Large intestine (tissue), 3 donors: ENCODE data around the gene KLC1. TPM values are rescaled to one million over a fixed set of nuclear protein-coding genes. Genes with fewer than 3 reads are reported as not detected.

Experiments
- DNase-seq, 2 donors: peaks; one replicate each; pipeline versions ENCODE4 v3.0.0 to v3.0.0-alpha.2; 2013
- H3K27ac ChIP-seq: one replicate; pipeline ENCODE4 v1.5.1; 2013; ENCODE audit warnings: low read length
- H3K27me3 ChIP-seq: 2 replicates; pipeline ENCODE4 v1.6.1; 2013; ENCODE audit warnings: low read length; ENCODE audit not compliant: control insufficient read depth, insufficient read depth
- H3K36me3 ChIP-seq: 2 replicates; pipeline ENCODE4 v1.6.1; 2013; ENCODE audit warnings: low read length; ENCODE audit not compliant: control insufficient read depth, insufficient read depth
- H3K4me1 ChIP-seq: one replicate; pipeline ENCODE4 v1.6.1; 2013; ENCODE audit warnings: low read length; ENCODE audit not compliant: control insufficient read depth, insufficient read depth
- H3K4me3 ChIP-seq: one replicate; pipeline ENCODE4 v1.5.1; 2013; ENCODE audit warnings: low read length
- H3K9me3 ChIP-seq: one replicate; pipeline ENCODE4 v1.6.1; 2013; ENCODE audit warnings: mild to moderate bottlenecking, low read depth, low read length, moderate library complexity; ENCODE audit not compliant: control insufficient read depth
- WGBS: methylation state at CpG from one replicate; pipeline ENCODE4 v1.1.5; 2013; ENCODE audit warnings: low lambda C conversion rate; ENCODE audit not compliant: insufficient coverage; 5-methylcytosine and 5-hydroxymethylcytosine counted together
- polyA plus RNA-seq: library from polyadenylated mRNA; unstranded; fragments of 120-200 nt; gene quantifications from one replicate; pipeline ENCODE4 v1.2.1, GENCODE V29; 2013

The KLC1 gene
- polyA plus RNA-seq, 1 donor, result 115 TPM

DNA sequence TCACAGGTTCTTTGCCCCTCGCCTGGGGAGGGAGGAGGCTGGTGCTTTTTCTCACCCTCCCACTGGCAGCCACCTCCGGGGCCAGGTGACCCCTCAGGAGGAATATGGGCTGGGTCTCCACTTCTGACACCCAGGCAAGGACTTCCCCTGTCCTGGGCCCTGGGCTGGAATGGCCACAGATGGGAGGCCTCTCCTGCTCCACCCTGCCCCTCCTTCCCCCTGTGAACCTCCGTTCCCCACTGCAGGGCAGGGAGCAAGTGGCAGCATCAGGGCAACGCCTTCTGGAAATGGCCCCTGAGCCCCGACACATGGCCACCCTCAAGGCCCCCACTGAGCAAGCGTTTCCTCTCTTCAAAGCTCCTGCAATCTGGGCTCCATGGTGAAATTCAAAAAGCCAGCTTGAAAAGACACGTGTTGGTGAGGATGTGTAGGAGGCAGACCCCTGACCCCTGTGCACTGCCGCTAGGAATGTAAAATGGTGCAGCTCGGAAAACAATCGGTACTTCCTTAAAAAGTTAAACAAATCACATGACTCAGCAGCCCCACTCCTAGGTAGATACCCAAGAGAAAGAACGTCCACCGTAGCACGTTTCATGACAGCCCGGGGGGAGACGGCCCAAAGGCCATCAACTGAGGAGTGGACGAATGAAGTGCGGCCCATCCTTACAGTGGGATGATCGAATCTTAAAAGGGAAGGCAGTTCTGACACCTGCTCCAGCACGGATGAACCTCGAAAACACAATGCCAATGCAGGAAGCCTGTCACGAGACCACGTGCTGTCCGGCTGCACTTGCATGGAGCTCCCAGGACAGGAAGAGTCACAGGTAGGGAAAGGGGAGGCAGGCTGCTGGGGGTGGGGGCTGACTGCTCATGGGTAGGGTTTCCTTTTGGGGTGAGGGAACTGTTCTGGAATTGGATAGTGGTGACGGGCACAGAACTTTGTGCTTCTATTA, 74.7 kb downstream of the KLC1 start:
- Histone ChIP-seq H3K36me3 (peaks cover 81% of the 10 kb centered on the region), H3K9me3 (no peaks in the 10 kb centered on the region), H3K4me3 (no peak overlapping the region), H3K27ac (no peak overlapping the region), H3K4me1 (peaks cover 12% of the 10 kb centered on the region), H3K27me3 (no peaks in the 10 kb centered on the region)
- no CpG with 5 or more reads among the region's 24 CpGs for WGBS
- no peak for DNase-seq

DNA sequence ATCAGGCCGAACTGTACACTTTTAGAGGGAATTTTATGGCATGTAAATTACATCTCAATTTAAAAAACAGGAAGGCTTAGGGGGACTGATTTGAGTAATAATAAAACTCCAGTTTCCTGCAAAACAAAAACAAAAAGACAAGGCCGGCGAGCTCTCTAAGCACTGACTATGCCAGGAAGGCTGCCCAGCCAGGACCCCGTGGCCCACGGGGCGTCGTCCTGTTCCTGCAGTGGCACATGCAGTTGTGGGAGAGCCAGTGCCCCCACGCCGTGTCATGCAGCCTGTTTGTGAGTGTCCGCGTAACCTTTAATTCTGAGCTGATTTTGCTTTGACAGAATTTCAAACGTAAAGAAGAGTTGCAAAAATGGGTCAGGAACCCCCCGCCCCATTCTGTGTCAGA, 75.7 kb downstream of the KLC1 start:
- Histone ChIP-seq H3K4me3 (no peak overlapping the region), H3K4me1 (peaks cover 12% of the 10 kb centered on the region), H3K27me3 (no peaks in the 10 kb centered on the region), H3K9me3 (no peaks in the 10 kb centered on the region), H3K36me3 (peaks cover 78% of the 10 kb centered on the region), H3K27ac (no peak overlapping the region)
- 95% methylated on average over 4 of the region's 13 CpGs for WGBS
- DNase-seq, result no peak

DNA sequence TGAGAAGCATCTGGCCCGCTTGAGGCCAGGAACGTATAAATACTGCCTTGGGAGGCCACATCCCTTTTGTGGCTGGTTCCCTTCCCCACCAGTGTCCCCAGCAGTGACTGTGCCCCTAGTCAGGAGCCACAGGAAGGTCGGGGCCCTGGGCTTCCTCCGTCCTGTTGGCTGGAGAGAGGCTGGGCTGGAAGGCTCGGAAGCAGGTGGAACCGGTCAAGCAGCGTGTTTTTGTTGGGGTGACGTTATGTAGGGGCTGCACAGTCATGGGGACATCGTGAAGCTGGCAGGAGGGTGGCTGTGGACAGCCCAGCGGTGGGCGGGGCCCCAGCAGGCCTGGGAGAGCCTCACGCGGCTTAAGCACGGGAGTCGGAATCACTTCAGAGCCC, 76.1 kb downstream of the KLC1 start:
- no peak overlapping the region for H3K27ac ChIP-seq
- H3K36me3 ChIP-seq, result peaks cover 79% of the 10 kb centered on the region
- H3K9me3 ChIP-seq, result no peaks in the 10 kb centered on the region
- H3K4me1 ChIP-seq, result peaks cover 11% of the 10 kb centered on the region
- H3K27me3 ChIP-seq, result no peaks in the 10 kb centered on the region
- no peak overlapping the region for H3K4me3 ChIP-seq
- WGBS, result no CpG with 5 or more reads among the region's 15 CpGs
- DNase-seq, result no peak

DNA sequence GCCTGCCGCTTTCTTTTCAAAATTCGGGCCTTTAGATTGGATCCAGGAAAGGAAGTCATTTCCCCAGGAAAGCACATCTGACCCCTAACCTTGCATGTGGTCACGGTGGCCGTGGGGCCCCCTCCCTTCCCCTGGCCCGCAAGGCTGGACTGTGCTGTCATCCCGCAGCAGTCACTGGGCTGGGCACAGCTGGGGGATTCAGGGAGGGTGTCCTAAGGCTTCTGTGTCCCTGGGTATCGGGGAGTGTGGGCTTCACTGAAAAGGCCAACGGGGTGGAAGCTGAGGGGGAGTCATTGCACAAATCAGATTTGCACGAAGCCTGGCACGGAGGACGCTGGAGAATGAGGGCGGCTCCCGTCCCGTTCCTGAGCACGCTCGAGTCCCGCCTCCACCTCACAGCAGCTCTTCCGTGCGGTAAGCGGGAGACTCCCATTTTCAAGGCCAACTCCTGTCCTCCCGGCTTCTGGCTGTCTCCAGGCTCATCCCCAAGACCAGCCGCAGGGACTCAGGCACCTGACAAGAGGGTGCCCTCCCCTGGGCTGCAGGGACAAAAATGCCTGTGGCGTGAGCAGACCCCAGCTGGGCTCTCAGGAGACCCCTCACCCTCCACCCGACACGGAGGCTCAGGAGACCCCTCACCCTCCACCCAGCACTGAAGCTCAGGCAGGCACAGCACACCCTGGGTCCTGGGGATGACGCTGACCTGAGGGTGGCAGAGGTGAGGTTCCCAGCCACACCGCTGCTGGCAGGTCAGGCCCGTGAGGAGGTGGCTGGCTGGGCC, 76.7 kb downstream of the KLC1 start:
- Histone ChIP-seq H3K4me1 (peaks cover 7% of the 10 kb centered on the region), H3K27ac (no peak overlapping the region), H3K4me3 (no peak overlapping the region), H3K36me3 (peaks cover 75% of the 10 kb centered on the region), H3K27me3 (no peaks in the 10 kb centered on the region), H3K9me3 (no peaks in the 10 kb centered on the region)
- DNase-seq, result no peak
- no CpG with 5 or more reads among the region's 28 CpGs for WGBS

DNA sequence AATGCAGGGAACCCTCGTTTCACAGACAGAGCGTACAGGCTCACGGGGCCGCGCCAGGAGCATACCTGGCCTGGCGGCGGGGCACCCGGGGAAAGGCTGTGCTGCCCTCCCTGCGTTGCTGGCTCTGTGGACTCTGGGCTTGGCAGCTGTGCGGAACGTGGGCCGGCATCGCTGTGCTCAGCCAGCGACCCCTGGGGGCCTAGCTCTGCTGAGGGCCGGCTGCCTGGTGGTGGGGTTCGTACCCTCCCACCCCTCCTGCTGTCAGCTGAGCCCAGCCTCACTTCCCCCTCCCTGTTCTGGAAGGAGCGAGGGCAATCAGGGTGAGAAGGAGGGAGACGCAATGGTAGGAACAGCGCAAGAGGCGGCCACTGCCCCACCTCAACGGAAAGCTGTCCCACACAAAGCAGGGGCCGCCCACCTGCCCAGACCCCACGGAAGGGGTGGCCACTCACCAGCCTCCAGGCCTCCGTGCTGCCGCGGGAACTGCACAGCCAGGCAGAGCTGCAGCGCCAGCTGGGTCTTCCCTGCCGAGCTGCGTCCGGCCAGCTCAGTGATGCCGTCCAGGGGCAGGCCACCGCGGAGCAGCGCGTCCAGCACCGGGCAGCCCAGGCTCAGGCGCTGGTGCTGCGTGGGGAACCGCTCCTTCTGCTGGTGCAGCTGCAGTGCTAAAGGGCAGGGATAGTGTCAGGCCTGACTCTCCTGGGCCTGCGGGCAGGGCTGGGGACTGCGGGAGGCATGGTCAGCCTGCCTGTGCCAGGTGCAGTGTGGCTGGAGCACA, 77.7 kb downstream of the KLC1 start:
- peaks cover 6% of the 10 kb centered on the region for H3K4me1 ChIP-seq
- no peak overlapping the region for H3K27ac ChIP-seq
- H3K9me3 ChIP-seq, result no peaks in the 10 kb centered on the region
- WGBS, result no CpG with 5 or more reads among the region's 41 CpGs
- H3K36me3 ChIP-seq, result peaks cover 68% of the 10 kb centered on the region
- DNase-seq, result no peak
- H3K4me3 ChIP-seq, result no peak overlapping the region
- H3K27me3 ChIP-seq, result no peaks in the 10 kb centered on the region

DNA sequence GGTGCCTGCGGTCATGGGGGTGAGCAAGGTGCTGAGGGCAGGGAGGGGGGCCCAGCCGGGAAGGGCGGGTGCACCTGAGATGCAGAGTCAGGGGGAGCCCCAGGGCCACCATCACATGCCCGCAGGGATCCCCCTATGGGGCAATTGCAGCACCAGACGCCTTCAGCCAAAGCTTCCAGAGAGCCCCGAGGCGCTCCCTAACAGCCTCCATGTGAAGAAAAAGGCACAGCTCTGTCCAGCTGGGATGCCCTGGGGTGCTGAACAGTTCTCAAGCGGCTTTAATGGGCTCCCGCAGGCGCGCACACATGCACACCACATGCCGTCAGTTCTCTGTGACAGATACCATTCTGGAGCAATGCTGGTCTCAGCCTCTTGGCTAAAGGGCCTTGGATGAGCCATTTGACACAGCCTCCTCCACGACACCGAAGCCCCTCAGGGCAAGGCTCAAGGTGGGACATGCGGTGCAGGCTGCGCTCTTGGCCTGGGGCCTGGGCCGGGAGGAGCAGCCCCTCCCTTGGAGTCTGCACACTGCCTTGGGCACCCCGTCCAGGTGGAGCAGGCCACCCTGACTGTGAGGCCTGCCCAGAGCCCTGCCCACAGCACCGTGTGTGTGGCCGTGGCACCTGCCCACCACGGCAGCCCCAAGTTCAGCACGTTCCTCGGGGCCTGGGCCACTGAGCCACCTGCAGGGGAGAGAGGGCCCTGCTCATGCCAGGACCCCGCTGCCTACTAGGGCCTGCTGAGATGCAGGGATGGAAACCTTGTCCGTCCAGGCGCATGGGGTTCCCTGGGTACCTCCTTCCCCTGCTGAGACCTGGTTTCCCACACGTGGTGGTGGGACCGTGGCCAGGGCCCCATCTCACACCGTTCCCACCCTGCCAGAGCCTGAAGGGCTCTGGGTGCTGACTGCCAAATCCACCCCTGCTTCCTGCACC, 78.6 kb downstream of the KLC1 start:
- no peak for DNase-seq
- Histone ChIP-seq H3K27ac (no peak overlapping the region), H3K9me3 (no peaks in the 10 kb centered on the region), H3K4me1 (peaks cover 6% of the 10 kb centered on the region), H3K27me3 (no peaks in the 10 kb centered on the region), H3K4me3 (no peak overlapping the region), H3K36me3 (peaks cover 60% of the 10 kb centered on the region)
- WGBS, result no CpG with 5 or more reads among the region's 29 CpGs

DNA sequence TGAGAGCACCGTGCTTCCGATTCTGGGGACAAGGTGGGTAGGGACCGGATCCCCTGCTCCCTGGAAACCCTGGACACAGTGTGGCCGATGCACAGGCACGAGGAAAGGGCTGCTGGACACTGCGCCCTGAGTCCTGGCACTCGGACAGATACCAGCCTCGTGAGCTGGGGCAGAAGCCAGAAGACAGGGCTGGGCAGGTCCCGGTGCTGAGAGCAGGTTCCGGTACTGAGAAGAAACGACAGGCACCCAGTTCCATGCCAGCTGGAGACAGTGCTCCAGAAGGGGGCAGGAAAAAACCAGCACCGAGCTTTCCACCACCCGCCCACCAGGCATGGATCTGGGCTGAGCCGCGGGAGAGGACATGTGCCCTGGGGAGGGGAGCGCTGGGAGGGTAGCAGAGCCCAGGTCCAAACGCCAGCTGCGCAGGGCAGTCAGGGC, 79.8 kb downstream of the KLC1 start:
- Histone ChIP-seq H3K36me3 (peaks cover 48% of the 10 kb centered on the region), H3K27me3 (no peaks in the 10 kb centered on the region), H3K9me3 (no peaks in the 10 kb centered on the region), H3K4me1 (peaks cover 10% of the 10 kb centered on the region), H3K4me3 (no peak overlapping the region), H3K27ac (no peak overlapping the region)
- no CpG with 5 or more reads among the region's 18 CpGs for WGBS
- DNase-seq, result no peak

DNA sequence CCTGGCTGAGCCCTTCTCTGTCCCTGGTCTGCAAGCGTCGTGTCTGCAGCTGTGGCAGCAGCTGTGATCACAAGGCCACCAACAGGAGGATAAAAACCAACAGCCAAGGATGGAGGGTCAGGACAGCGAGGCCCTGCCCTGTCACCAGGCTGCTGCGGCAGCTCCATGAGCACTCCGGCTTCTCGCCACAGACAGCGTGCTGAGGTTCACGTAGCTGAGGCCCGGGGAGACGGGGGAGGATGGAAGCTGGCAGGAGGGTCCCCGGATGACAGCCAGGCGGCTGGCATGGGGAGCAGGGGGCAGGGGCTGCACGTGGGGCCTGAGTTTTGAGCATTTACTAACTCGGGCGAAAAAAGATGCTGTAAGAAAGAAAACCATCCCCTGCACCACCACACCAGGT, 80.8 kb downstream of the KLC1 start:
- Histone ChIP-seq H3K4me1 (peaks cover 18% of the 10 kb centered on the region), H3K9me3 (no peaks in the 10 kb centered on the region), H3K36me3 (peaks cover 40% of the 10 kb centered on the region), H3K27ac (no peak overlapping the region), H3K27me3 (no peaks in the 10 kb centered on the region), H3K4me3 (no peak overlapping the region)
- no peak for DNase-seq
- no CpG with 5 or more reads among the region's 15 CpGs for WGBS

DNA sequence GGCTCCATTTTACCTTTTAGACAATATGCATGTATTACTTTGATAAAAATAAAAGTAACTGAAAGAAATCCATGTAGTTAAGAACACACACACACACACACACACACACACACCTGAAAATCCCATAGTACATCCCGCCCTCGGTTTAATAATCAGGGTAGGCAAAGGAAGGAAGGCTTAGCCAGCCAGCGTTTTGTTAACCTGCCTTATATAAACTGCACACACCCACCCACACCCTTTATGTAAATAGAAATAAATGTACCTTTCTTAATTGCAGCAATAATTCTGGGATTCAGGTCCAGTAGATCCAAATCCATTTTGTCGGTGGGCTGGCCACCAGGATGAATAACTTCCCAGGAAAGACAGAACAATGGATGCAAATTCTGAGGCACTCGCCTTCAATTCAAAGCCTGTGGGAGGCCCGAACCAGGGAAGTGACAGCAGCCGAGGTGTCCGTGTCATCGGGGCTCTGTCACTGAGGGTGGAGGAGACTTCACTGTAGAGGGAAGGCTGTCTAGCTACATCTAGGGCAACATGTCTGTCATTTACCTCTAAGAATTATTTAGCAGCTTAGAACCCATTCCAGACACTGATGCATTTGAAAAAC, 81.9 kb downstream of the KLC1 start:
- H3K27ac ChIP-seq, result no peak overlapping the region
- WGBS, result no CpG with 5 or more reads among the region's 9 CpGs
- H3K4me1 ChIP-seq, result peaks cover 18% of the 10 kb centered on the region

More for the DNA sequence above, 81.9 kb downstream of the KLC1 start:
- Histone ChIP-seq H3K27me3 (no peaks in the 10 kb centered on the region), H3K9me3 (no peaks in the 10 kb centered on the region), H3K4me3 (no peak overlapping the region), H3K36me3 (peaks cover 31% of the 10 kb centered on the region)
- peak in 1 of 2 donors; percentile 46 for DNase-seq
